K562 treated with DMSO at 1 percent for 24 hours (cell line): ENCODE data around the gene SCYGR6. TPM values are rescaled to one million over a fixed set of nuclear protein-coding genes. Genes with fewer than 3 reads are reported as not detected.

ENCODE experiments used
- total RNA-seq: library from RNA; unstranded; fragments of 300-600 nt; gene quantifications from 2 replicates; pipeline ENCODE4 v1.2.3, GENCODE V29; 2022; ENCODE audit warnings: low read depth; ENCODE audit not compliant: insufficient read depth

The SCYGR6 gene, protein sequence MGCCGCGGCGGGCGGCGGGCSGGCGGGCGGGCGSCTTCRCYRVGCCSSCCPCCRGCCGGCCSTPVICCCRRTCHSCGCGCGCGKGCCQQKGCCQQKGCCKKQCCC
- not detected in 2 replicates for total RNA-seq

GRCh38 chr2:227724394-227725039 is at the start of gene SCYGR6:
TSS of gene SCYGR6 (minus strand) at chr2:227724757. CDS start at chr2:227724757, 0 bp downstream.

DNA sequence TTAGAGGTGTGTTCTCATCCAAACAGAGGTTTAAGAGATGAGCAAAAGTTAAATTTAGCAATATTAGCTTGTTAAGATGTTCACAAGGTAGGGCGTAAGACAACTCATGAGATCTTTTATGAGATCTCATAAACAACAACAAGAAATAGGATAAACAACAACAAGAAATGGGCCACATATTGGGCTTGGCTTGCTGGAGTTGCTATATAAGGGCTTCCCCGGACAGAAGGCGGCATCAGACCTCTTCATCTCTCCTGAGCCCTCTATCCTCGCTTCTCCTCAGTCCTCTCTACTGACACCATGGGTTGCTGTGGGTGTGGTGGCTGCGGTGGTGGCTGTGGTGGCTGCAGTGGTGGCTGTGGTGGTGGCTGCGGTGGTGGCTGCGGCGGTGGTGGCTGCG is 21.0 kb upstream of the SCYGR6 start, which contains the start of gene SCYGR8:
SCYGR8 (plus strand) TSS at position 301 of the 400 bp plus-strand sequence; CDS start at position 301, 0 bp downstream.

GRCh38 chr2:227728035-227728434 is 3.5 kb upstream of the SCYGR6 start, which contains the start of gene SCYGR7:
TSS of gene SCYGR7 (plus strand) at chr2:227728335. CDS start at chr2:227728335, 0 bp downstream.

GRCh38 chr2:227717687-227718567 is 6.6 kb downstream of the SCYGR6 start, which contains the start of gene SLC19A3:
TSS of gene SLC19A3 (minus strand) at chr2:227718028. CDS start at chr2:227702318, 15,710 bp downstream.

Other genes with a start within 250 kb of the SCYGR6 start
- not detected in 2 replicates for gene SCYGR2, start 125.9 kb downstream of the SCYGR6 start, total RNA-seq
- not detected in 2 replicates for gene SCYGR3, start 109.9 kb downstream of the SCYGR6 start, total RNA-seq
- not detected in 2 replicates for gene SCYGR4, start 107.3 kb downstream of the SCYGR6 start, total RNA-seq
- gene SCYGR5, start 58.0 kb downstream of the SCYGR6 start, total RNA-seq: not detected in 2 replicates
- not detected in 2 replicates for gene SLC19A3, start 6.7 kb downstream of the SCYGR6 start, total RNA-seq
- gene SCYGR7, start 3.6 kb upstream of the SCYGR6 start, total RNA-seq: not detected in 2 replicates
- gene SCYGR8, start 21.1 kb upstream of the SCYGR6 start, total RNA-seq: not detected in 2 replicates
- not detected in 2 replicates for gene CCL20, start 89.1 kb upstream of the SCYGR6 start, total RNA-seq
- not detected in 2 replicates for gene DAW1, start 146.9 kb upstream of the SCYGR6 start, total RNA-seq